Middle frontal gyrus (tissue), 1 donor: ENCODE data around the gene TACR1.
A peak's percentile ranks its signal among the peaks of the same experiment; 100 is the strongest.
"Not testable (repeated sequence)": the region's sequence is repeated elsewhere in the genome, so short reads cannot be mapped to it uniquely, and the experiment has no call there.

Experiments
- DNase-seq: peaks from one replicate; pipeline ENCODE4 v3.0.0-alpha.2; 2015; ENCODE audit warnings: low spot score; ENCODE audit errors: extremely low spot score

The TACR1 gene, protein sequence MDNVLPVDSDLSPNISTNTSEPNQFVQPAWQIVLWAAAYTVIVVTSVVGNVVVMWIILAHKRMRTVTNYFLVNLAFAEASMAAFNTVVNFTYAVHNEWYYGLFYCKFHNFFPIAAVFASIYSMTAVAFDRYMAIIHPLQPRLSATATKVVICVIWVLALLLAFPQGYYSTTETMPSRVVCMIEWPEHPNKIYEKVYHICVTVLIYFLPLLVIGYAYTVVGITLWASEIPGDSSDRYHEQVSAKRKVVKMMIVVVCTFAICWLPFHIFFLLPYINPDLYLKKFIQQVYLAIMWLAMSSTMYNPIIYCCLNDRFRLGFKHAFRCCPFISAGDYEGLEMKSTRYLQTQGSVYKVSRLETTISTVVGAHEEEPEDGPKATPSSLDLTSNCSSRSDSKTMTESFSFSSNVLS

DNA sequence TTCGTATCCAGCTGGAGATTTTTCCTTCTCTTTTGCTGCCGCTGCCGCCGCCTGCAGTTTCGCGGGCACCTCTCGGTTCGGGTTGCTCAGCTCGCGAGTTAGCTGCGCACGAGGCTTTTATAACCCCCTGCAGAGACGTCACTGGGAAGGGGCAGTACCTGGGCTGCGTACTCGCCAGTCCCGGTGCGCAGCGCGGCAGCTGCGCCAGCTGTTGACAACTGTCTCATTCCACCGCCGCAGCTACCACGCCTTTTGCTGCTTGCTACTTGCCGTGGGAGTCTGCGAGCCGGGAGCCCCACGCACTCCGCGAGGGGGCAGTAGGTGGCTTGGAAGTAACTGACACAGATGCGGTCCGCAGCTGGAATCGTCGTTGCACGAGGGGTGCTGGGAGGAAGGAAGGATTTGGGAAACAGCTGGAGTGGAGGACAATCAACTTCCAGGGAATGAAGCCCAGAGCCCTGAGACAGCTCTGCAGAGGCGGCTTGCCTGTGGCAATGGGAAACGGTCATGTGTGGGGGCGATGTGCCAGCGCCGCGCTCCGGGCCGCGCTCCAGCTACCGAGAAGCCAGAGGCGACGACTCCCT is at the start of gene TACR1:
Gene TACR1, minus strand, starts transcription at position 93 of the 584 bp plus-strand sequence. CDS start 586 bp downstream, outside the sequence.
- peak; percentile 9 for DNase-seq

DNA sequence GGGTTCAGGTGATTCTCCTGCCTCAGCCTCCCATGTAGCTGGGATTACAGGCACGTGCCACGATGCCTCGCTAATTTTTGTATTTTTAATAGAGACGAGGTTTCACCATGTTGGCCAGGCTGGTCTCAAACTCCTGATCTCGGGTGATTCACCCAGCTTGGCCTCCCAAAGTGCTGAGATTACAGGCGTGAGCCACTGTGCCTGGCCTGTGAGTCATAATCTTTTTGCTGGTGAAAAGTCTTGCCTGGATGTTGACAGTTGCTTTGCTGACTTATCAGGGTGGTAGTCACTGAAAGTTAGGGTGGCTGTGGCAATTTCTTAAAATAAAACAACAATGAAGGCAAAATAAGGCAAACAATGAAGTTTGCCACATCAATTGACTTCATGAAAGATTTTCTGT is 49.3 kb upstream of the TACR1 start:
- not testable (repeated sequence) for DNase-seq

DNA sequence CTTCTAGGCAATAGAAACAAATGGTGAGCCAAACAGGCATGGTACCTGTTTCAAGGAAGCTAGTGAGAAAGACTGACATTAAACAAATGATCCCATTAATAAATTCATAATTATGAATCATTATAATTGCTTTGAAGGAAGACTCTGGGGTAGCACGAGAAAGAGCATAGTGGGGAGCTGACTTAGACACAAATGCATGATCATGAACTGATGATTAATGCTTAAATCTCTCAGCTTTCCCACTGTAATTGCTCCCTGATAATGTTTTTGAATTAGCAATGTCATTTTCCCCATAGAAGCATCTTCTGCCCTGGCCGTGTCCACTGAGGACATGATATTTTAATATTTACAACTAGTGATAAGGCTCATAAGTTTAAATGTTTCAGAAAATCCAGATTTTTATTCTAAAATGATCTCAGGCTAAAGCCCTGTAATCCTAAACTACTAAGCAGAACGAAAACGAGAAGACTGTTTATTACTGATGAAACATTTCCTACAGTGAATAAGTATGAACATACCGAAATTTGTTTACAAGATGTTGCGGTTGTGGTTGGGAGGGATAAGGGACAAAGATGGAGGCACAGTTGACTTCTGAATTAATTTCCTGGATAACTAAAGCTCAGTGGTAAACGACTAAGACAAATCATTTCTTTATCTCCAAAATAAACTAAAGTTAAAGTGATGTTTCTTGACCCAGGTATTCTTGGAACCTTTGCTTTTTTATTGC is 47.3 kb upstream of the TACR1 start:
- DNase-seq = no peak

DNA sequence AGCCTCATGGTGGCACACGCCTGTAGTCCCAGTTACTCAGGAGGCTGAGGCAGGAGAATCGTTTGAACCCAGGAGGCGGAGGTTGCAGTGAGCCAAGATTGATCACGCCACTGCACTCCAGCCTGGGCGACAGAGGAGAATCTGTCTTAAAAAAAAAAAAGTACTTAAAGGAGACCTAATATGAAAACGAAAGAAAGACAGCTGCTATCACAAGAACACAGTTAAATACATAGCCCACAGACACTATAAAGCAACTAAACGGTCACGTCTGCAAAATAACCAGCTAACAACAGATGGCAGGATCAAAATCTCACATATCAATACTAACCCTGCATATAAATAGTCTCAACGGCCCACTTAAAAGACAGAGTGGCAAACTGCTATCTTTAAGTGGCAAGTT is 43.9 kb upstream of the TACR1 start:
- DNase-seq = no peak

DNA sequence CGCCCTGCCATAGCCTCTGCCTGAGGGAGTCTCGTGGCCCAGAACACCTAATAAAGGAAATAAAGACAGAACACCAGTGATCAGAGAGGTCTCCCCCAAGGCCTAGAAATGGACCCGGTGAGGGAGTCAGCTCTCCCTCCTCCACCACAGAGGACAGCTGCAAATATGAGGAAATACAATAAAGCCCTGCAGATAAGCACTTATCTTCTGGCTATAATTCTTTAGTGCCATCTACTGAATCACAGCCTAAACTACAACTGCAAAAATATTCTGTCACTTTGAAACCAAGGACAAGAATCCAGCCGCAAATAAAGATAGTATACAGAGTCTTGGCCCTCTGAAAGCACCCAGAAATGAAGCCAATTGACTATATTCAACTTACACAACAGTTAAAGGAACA is 42.4 kb upstream of the TACR1 start:
- DNase-seq = no peak

DNA sequence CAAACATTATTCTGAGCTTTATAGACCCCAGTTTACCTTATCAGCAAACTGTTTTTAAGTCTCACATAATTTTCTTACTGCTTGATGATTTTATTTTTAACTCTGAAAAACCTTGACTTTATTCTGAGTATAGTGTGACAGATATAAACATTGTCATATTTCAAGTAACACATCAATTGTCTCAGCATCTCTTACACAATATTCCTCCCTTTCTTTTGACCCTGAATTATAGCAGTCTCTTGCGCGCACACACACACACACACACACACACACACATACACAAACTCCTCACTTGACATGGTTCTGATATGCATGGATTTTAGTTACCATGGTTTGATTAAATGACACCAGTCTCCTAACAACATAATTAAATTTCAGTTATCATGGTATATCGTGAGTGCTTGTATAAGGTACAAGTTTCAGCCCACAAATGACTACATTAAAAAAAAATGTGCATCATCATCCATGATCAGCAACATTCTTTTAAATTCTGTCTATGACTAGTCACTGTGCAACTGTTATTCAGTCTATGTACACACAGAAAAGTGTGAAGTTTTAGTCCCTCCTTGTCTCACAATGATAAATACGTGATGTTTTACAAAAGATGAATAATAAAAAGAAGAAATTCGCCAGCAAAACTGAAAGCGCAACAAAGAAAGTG is 39.5 kb upstream of the TACR1 start:
- no peak for DNase-seq

DNA sequence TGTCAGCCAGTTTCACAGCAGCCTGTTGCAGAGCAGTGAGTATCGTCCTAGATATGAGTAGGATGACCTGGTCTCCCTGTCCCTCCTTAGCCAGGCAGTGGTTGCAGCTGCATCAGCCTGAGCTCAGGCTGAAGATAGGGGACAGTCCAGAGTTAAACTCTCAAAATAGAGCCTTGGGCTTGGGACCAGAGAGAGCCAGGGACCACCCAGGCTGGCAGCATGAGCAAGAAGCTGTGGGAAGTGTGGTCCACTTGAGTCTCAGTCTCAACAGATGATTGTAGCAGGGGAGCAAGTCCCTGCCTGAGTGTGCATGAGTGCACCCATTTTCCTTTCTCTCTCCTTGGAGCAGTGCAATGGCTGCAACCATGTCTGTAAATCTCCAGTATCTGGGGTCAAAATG is 38.0 kb upstream of the TACR1 start:
- DNase-seq = no peak

DNA sequence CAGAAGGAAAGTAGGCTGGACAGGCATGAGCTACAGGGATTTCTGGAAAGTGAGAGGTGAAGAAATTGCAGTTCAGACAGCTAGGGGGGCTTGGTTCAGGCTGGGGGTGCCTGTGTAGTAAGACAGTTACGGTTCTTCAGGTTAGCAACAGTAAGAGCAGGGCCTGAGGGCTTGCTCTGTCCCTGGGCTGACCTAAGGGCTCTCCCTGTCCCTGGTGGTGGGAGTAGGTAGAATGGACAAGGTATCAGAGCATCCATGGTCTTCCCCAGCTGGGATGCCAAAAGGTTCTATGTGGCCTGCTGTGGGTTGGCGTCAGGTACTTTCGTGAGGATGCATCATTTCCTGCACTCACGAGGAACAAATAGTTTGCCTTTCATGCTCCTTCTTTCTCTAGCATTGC is 34.6 kb upstream of the TACR1 start:
- no peak for DNase-seq

DNA sequence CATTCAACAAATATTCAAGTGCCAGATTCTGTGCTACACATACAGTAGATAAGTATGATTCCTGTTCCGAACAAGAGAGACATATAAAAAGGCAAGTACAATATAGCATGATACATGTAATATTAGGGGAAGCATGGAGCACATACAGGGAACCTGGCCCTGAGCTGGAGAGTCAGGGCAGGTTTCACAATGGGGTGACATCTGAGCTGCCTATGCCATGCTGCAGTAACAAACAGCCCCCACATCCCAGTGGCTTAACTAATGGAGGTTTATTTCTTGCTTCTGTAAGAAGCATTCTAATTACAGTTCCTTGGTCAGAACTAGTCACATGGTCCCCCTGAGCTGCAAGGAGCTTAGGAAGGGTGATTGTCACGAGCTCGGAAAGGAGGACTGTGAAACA is 27.3 kb upstream of the TACR1 start:
- no peak for DNase-seq

DNA sequence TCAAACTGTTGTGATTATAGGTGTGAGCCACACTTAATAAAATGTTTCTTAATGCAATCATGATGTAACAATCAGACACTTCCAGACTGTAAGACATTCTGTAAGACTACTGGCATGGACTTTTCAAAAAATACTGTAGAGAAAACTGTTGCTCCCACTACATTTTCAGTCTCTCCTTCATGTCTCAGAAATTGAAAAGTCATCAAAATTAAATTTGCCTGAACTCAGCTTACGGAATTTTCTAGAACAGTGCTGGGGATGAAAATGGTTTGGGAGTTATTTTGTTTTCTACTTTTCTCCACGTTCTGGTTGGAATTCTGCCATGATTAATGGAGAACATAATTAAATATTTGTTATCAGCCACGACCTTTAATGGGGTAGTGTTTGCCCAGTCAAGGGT is 26.8 kb upstream of the TACR1 start:
- DNase-seq = no peak

DNA sequence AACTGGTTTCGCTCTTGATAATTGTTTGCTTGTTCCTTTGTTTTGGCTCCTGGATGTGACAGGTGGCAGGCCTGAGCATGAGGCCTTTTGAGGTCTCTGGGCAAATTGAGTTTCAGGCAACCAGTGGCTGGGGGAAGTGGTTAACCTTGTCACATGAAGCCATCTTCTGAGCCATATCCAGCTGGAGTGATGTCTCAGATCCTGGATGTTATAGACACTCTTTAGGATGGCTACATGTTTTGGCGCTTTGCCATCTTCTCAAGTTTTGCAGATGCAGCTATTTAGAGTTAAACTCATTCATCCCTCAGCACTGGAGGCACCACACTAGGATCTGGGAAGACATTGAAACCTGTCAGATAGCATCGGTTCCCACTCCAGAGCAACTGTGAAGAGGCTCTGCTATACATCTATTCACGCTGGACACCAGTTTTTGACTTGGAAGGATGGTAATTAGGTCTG is 25.3 kb upstream of the TACR1 start:
- no peak for DNase-seq

DNA sequence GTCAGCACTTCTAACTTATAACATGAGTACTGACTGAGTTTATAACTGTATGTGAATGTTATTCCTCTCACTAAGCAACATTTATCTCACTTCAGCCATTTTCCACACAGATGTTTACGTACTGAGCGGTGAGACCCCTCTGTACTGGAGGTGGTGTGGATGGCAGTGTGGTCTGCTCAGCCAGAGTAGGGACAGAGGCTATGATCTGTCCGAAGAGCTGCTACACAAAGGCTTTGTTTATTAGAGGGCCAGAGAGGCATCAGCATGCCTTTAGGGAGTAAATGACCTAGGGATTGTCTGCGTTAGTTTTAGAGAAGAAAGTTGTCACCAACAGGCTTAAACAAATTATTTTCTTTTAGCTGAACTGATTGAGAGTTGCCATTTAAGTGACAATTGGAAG is 23.2 kb upstream of the TACR1 start:
- no peak for DNase-seq

DNA sequence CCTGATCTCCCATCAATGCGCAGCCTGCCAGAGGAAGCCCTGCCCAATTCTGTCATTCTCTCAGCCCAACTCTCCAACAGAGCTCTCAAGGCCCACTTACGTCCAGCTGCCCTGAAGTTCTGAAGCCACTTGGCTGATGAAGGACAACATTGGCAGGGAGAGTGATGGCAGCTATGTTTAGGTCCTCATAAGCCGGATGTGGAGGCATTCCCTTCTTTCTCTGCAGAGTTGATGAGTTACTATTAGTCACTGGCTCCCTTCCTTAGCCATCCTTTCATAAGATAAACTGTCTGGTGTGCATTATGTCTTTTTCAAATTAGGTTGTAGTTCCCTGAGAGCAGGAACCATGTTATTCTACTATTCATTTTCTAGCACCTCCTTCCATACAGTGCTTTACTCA is 22.5 kb upstream of the TACR1 start:
- DNase-seq = no peak

DNA sequence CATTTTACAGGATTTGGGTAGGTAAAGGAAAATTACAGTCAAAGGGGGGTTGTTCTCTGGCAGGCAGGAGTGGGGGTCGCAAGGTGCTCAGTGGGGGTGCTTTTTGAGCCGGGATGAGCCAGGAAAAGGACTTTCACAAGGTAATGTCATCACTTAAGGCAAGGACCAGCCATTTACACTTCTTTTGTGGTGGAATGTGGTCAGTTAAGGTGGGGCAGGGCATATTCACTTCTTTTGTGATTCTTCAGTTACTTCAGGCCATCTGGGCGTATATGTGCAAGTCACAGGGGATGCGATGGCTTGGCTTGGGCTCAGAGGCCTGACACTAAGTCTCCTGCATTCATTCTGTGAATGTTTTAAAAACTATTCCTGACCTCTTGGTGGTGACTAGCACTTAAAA is 19.9 kb upstream of the TACR1 start:
- DNase-seq = not testable (repeated sequence)

DNA sequence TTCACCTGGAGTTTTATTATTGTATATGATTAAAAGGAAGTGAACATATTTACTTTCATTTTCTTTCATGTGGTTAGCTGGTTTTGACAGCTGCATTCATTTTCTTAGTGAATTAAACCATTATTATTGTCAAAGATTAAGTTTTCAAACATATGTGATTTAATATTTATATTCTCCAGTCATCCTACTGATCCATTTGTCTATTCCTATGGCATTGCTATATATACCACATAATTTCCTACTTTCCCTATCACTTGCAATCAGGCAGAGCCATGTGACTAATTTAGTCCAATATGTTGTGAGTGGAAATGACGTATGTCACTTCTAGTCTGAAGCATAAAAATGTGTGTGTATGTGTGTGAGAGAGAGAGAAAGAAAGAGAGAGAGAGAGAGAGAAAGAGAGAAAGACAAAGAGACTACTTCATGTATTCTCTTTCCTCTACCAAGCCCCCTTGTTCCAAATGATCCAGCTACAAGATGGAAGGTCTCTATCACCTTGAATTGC is 12.0 kb upstream of the TACR1 start:
- no peak for DNase-seq

DNA sequence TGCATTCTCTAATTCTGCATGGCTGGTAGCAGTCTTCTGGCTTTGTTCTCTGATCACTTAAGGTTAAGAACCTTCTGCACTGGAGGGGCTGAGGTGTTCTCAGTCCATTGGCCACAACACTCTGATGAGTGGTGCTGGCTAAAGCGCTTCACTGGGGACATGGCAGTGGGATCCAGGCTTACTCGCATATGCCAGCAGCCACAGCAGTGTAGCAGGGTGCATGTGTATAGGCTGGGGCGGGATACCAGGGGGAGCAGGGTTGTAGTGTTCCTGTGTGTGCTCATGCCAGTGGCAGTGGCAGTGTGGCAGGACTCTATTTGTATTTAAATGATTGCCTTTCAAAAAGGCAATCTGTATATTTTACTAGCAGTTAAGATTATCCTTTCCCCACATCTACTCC is 11.1 kb upstream of the TACR1 start:
- DNase-seq = no peak

DNA sequence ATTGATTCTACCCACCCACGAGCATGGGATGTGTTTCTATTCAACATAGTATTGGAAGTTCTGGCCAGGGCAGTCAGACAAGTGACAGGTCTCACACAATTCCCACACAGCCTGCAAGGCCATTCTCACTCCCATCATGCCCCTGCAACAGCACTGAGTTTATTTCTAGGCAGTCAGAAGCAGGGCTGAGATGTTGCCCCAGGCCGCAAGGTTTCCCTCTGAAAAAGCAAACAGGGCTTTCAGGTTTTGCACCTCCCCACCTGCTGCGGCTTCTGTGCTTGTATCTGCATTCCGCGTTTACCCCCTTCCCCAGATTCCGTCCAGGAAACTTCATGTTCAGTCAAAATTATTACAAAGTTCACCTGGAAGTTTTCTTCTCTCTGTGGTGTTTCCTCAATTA is 9.4 kb upstream of the TACR1 start:
- no peak for DNase-seq

DNA sequence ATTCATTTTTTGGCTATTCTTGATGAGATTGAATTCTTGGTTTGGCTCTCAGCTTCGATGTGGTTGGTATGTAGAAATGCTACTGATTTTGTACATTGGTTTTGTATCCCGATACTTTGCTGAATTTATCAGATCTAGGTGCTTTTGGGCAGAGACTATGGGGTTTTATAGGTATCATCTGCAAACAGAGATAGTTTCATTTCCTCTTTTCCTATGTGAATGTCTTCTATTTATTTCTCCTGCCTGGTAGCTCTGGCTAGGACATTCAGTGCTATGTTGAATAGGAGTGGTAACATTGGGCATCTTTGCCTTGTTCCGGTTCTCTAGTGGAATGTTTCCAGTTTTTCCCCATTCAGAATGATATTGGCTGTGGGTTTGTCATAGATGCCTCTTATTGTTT is 5.5 kb upstream of the TACR1 start:
- DNase-seq = no peak

DNA sequence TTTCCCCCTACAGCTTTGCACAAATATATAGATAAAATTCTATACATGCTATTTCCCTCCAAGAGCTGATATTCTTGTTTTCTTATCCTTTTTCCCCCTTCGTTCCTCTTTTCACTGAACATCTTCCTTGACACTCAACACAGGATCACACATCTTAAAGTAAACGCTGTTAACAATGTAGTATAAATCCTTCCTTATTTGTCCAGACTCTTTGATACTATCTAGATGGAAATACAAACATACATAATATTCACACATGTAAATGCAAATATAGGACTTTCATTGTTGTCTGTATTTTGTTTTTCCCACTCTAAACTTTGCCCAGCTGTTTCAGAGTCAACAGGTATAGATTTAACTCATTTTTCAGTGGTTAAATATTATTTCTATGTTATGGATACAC is 3.0 kb upstream of the TACR1 start:
- DNase-seq = no peak

DNA sequence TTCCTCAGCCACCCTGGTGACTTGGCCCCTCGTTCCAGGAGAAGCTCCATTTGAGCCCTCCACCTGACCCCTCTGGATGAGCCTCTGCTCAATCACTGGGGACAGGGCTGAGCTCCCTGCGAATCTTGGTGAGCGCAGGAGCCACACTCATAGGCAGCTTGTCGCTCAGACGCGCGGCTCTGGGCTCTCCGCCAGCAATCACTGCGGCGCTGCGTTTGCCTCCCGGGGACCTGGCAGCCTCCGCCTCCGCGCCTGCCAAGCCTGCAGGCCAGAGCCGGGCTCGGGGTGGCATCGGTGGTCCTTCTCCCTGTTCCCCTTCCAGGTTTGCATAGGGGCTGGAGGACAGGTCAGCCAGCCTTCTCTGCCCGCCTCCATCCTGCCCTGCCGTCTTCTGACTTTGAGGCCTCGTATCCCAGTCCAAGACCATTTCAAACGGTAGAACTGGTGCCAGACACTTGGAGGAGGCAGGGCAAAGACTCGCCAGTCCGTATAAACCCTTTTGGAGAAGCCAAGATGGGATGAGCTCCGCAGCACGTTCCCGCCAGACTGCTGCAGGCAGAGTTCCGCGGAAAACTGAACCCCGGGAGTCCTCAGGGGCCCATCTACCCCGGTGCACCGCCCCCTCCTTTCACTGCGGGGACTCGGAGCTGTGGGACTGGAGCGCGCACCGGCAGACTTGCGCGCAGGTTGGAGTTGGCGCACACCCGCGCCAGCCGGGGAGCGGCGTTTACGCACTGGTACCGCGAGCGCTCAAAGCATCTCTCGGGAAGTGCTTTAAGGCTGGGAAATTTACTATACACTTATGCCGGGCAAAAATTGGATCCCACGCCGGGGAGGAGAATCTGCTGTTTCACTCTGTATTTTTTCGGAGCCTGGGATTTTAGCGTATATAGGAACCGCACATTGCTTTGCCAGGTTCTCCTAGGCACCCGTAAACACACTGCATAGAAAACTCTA is 1.1 kb upstream of the TACR1 start:
- DNase-seq = peak; percentile 18
